A673 (cell line): ENCODE results near the gene C9. TPM values are rescaled to one million over a fixed set of nuclear protein-coding genes. Genes with fewer than 3 reads are reported as not detected.

Experiments used
- BruUV-seq: library from RNA; stranded (reverse); fragments of 400-500 nt; replicated peaks from 2 replicates; lab custom pipeline; 2021; lab: Mats Ljungman, UMichigan
- CTCF ChIA-PET: fragments of 300-600 bp; sonication (Branson Sonifier 250); formaldehyde crosslinking; loops from one replicate; lab custom pipeline; 2022; ENCODE audit warnings: antibody characterized with exemption; lab: Charles Lee
- POLR2A ChIA-PET: fragments of 300-600 bp; sonication (Branson Sonifier 250); formaldehyde crosslinking; loops from one replicate; lab custom pipeline; 2022; ENCODE audit warnings: antibody characterized with exemption; ENCODE audit not compliant: low non-redundant PET; lab: Charles Lee
- DNase-seq: peaks from one replicate; pipeline ENCODE4 v3.0.0-alpha.2; 2015; ENCODE audit warnings: low spot score
- H3K27ac ChIP-seq: fragments of 200-600 bp; sonication (generic); 2 replicates; pipeline ENCODE4 v1.5.1; 2016; ENCODE audit warnings: mixed run types, low read depth, mild to moderate bottlenecking, mixed read lengths, antibody characterized with exemption, low read length; ENCODE audit not compliant: poor library complexity, severe bottlenecking
- H3K27me3 ChIP-seq: fragments of 200-600 bp; sonication (generic); replicated peaks from 2 replicates; pipeline ENCODE4 v1.6.1; 2017; ENCODE audit warnings: mixed run types, low read depth, mild to moderate bottlenecking, mixed read lengths, antibody characterized with exemption, low read length; ENCODE audit not compliant: insufficient read depth, poor library complexity
- H3K36me3 ChIP-seq: fragments of 200-600 bp; sonication (generic); 2 replicates; pipeline ENCODE4 v1.6.1; 2016; ENCODE audit warnings: mixed run types, mild to moderate bottlenecking, mixed read lengths, antibody characterized with exemption, low read length; ENCODE audit not compliant: insufficient read depth, poor library complexity, severe bottlenecking
- H3K4me1 ChIP-seq: fragments of 200-600 bp; sonication (generic); 2 replicates; pipeline ENCODE4 v1.6.1; 2017; ENCODE audit warnings: mixed run types, mild to moderate bottlenecking, mixed read lengths, antibody characterized with exemption, low read length; ENCODE audit not compliant: insufficient read depth, poor library complexity, severe bottlenecking
- H3K4me3 ChIP-seq: fragments of 200-600 bp; sonication (generic); 2 replicates; pipeline ENCODE4 v1.5.1; 2016; ENCODE audit warnings: low read depth, mixed run types, mild to moderate bottlenecking, mixed read lengths, low read length; ENCODE audit not compliant: poor library complexity, severe bottlenecking
- H3K9me3 ChIP-seq: fragments of 200-600 bp; sonication (generic); 2 replicates; pipeline ENCODE4 v1.6.1; 2016; ENCODE audit warnings: mixed run types, low read depth, mild to moderate bottlenecking, mixed read lengths, antibody characterized with exemption, low read length; ENCODE audit not compliant: poor library complexity, severe bottlenecking
- CTCF ChIP-seq: fragments of 300-800, 200-600 bp; sonication (generic); conservative IDR thresholded peaks from 2 replicates; pipeline ENCODE4 v1.5.1; 2017; ENCODE audit warnings: low read depth, mild to moderate bottlenecking, antibody characterized with exemption, low read length, moderate library complexity, mixed read lengths
- EZH2 ChIP-seq: fragments of 200-600 bp; sonication (generic); IDR thresholded peaks from 2 replicates; pipeline ENCODE4 v1.6.1; 2017; ENCODE audit warnings: borderline replicate concordance, low read depth, mild to moderate bottlenecking, mixed read lengths, antibody characterized with exemption, low read length; ENCODE audit not compliant: poor library complexity, severe bottlenecking
- intact Hi-C: fragments of 100-400 bp; cut with micrococcal nuclease; formaldehyde crosslinking; loops from one replicate; pipeline ENCODE4 v1.10.0; 2022; ENCODE audit not compliant: unreplicated experiment
- total RNA-seq: library from RNA; stranded (reverse); gene quantifications from 2 replicates; pipeline ENCODE4 v1.2.3, GENCODE V29; 2021

C9 gene
- total RNA-seq, 1 experiment from 2014 or later = not detected

- H3K27me3 ChIP-seq = no peaks in the 10 kb centered on the region
- H3K4me1 ChIP-seq = peaks cover 14% of the 10 kb centered on the region
- DNase-seq = no peak
- no peak overlapping the region for H3K27ac ChIP-seq
- POLR2A ChIA-PET = no interaction called here
- no peaks in the 10 kb centered on the region for H3K36me3 ChIP-seq
- CTCF ChIA-PET = no interaction called here
- no TSS peak for BruUV-seq
- intact Hi-C loops = no loop called here
- no peak overlapping the region for H3K4me3 ChIP-seq
- TF ChIP-seq CTCF (no peak), EZH2 (no peak)
- H3K9me3 ChIP-seq = peaks cover 6% of the 10 kb centered on the region
Measured at GRCh38 chr5:39349484-39349883, 14.8 kb downstream of the C9 start.

- H3K36me3 ChIP-seq = no peaks in the 10 kb centered on the region
- CTCF ChIA-PET = no interaction called here
- H3K4me1 ChIP-seq = no peaks in the 10 kb centered on the region
- POLR2A ChIA-PET = no interaction called here
- H3K27ac ChIP-seq = no peak overlapping the region
- TF ChIP-seq CTCF (no peak), EZH2 (no peak)
- no peak for DNase-seq
- intact Hi-C loops = no loop called here
- no peaks in the 10 kb centered on the region for H3K9me3 ChIP-seq
- no TSS peak for BruUV-seq
- H3K27me3 ChIP-seq = no peaks in the 10 kb centered on the region
- H3K4me3 ChIP-seq = no peak overlapping the region
Measured at GRCh38 chr5:39342460-39342859, 21.8 kb downstream of the C9 start.

GRCh38 chr5:39341896-39342295 lies 22.4 kb downstream of the C9 start:
- ChIA-PET CTCF (no interaction called here), POLR2A (no interaction called here)
- Histone ChIP-seq H3K27ac (no peak overlapping the region), H3K9me3 (no peaks in the 10 kb centered on the region), H3K4me3 (no peak overlapping the region), H3K27me3 (no peaks in the 10 kb centered on the region), H3K4me1 (no peaks in the 10 kb centered on the region), H3K36me3 (no peaks in the 10 kb centered on the region)
- DNase-seq = no peak
- no TSS peak for BruUV-seq
- intact Hi-C loops = no loop called here
- no peak for TF ChIP-seq EZH2
- TF ChIP-seq CTCF = no peak
